ENCODE results near the gene CEP112. TPM values are rescaled to one million over a fixed set of nuclear protein-coding genes. Genes with fewer than 3 reads are reported as not detected.

Gene CEP112
- polyA plus RNA-seq, 1 experiment, result 5.7 TPM

GRCh38 chr17:66172144-66172543 lies 19.8 kb downstream of the CEP112 start:
- Histone ChIP-seq H3K4me3 (ENCODE audit: low read depth, low read length) (no peak overlapping the region), H3K27me3 (ENCODE audit: control insufficient read depth, insufficient read depth, low read length) (no peaks in the 10 kb centered on the region), H3K9me3 (ENCODE audit: control insufficient read depth, insufficient read depth, low read length) (no peaks in the 10 kb centered on the region), H3K27ac (ENCODE audit: low read depth, low read length) (no peak overlapping the region)
- ChIA-PET POLR2A (no interaction called here), CTCF (no interaction called here)
- no peak for DNase-seq (ENCODE audit: low read depth, low spot score)
- TF ChIP-seq CTCF (IDR thresholded peaks at IDR 0.05; ENCODE audit: low read depth, low read length), result no peak

GRCh38 chr17:66171692-66172091 lies 20.2 kb downstream of the CEP112 start:
- Histone ChIP-seq H3K27ac (ENCODE audit: low read depth, low read length) (no peak overlapping the region), H3K4me3 (ENCODE audit: low read depth, low read length) (no peak overlapping the region), H3K27me3 (ENCODE audit: control insufficient read depth, insufficient read depth, low read length) (no peaks in the 10 kb centered on the region), H3K9me3 (ENCODE audit: control insufficient read depth, insufficient read depth, low read length) (no peaks in the 10 kb centered on the region)
- CTCF ChIA-PET, result no interaction called here
- no peak for DNase-seq (ENCODE audit: low read depth, low spot score)
- no peak for TF ChIP-seq CTCF (IDR thresholded peaks at IDR 0.05; ENCODE audit: low read depth, low read length)
- POLR2A ChIA-PET, result no interaction called here

- no peak for TF ChIP-seq CTCF (IDR thresholded peaks at IDR 0.05; ENCODE audit: low read depth, low read length)
- DNase-seq (ENCODE audit: low read depth, low spot score), result no peak
- H3K9me3 ChIP-seq (ENCODE audit: control insufficient read depth, insufficient read depth, low read length), result no peaks in the 10 kb centered on the region
- no peak overlapping the region for H3K27ac ChIP-seq (ENCODE audit: low read depth, low read length)
- H3K4me3 ChIP-seq (ENCODE audit: low read depth, low read length), result no peak overlapping the region
- CTCF ChIA-PET, result no interaction called here
- POLR2A ChIA-PET, result no interaction called here
- H3K27me3 ChIP-seq (ENCODE audit: control insufficient read depth, insufficient read depth, low read length), result no peaks in the 10 kb centered on the region
Observed at GRCh38 chr17:66171172-66171571, 20.8 kb downstream of the CEP112 start.

GRCh38 chr17:66169839-66170238 lies 22.1 kb downstream of the CEP112 start:
- POLR2A ChIA-PET, result no interaction called here

More at GRCh38 chr17:66169839-66170238, 22.1 kb downstream of the CEP112 start:
- H3K9me3 ChIP-seq (ENCODE audit: control insufficient read depth, insufficient read depth, low read length), result no peaks in the 10 kb centered on the region
- no peak overlapping the region for H3K27ac ChIP-seq (ENCODE audit: low read depth, low read length)
- no peak overlapping the region for H3K4me3 ChIP-seq (ENCODE audit: low read depth, low read length)
- CTCF ChIA-PET, result interaction anchor here (0.7 kb wide), 1 partner anchor 916 kb away, joined by 4 read pairs; no protein-coding TSS in a partner anchor
- TF ChIP-seq CTCF (IDR thresholded peaks at IDR 0.05; ENCODE audit: low read depth, low read length), result no peak
- DNase-seq (ENCODE audit: low read depth, low spot score), result no peak
- H3K27me3 ChIP-seq (ENCODE audit: control insufficient read depth, insufficient read depth, low read length), result no peaks in the 10 kb centered on the region

Data from AG04450 (cell line).